HEK293T (cell line): ENCODE measurements around the gene FRMD5.

Source experiments
- BHLHE40 ChIP-seq: fragments of 450-650 bp; IDR thresholded peaks from 2 replicates; pipeline ENCODE4 v1.6.1; 2016; ENCODE audit warnings: mild to moderate bottlenecking, moderate library complexity, borderline replicate concordance
- ELF4 ChIP-seq: fragments of 450-650 bp; IDR thresholded peaks from 2 replicates; pipeline ENCODE4 v1.6.1; 2017; ENCODE audit warnings: antibody characterized with exemption
- FOXA1 ChIP-seq: fragments of 450-650 bp; IDR thresholded peaks from 2 replicates; pipeline ENCODE4 v1.6.1; 2016; ENCODE audit warnings: mild to moderate bottlenecking
- FOXM1 ChIP-seq: fragments of 450-650 bp; IDR thresholded peaks from 2 replicates; pipeline ENCODE4 v1.6.1; 2017; ENCODE audit warnings: mild to moderate bottlenecking, borderline replicate concordance
- HDGF ChIP-seq: fragments of 450-650 bp; IDR thresholded peaks from 2 replicates; pipeline ENCODE4 v1.6.1; 2017; ENCODE audit warnings: antibody characterized with exemption, borderline replicate concordance
- LEF1 ChIP-seq: fragments of 450-650 bp; IDR thresholded peaks from 2 replicates; pipeline ENCODE4 v1.6.1; 2017; ENCODE audit warnings: mild to moderate bottlenecking, borderline replicate concordance
- SUZ12 ChIP-seq: fragments of 450-650 bp; IDR thresholded peaks from 2 replicates; pipeline ENCODE4 v1.6.1; 2016; ENCODE audit warnings: mild to moderate bottlenecking
- TARDBP ChIP-seq: fragments of 450-650 bp; IDR thresholded peaks from 2 replicates; pipeline ENCODE4 v1.6.1; 2016

GRCh38 chr15:44158111-44158510 is 37.0 kb downstream of the FRMD5 start:
- TF ChIP-seq FOXM1 (no peak), TARDBP (no peak), SUZ12 (no peak), FOXA1 (no peak), LEF1 (no peak), HDGF (no peak), ELF4 (no peak), BHLHE40 (no peak)
